ENCODE data around the gene FOXP1.

Gene FOXP1

DNA sequence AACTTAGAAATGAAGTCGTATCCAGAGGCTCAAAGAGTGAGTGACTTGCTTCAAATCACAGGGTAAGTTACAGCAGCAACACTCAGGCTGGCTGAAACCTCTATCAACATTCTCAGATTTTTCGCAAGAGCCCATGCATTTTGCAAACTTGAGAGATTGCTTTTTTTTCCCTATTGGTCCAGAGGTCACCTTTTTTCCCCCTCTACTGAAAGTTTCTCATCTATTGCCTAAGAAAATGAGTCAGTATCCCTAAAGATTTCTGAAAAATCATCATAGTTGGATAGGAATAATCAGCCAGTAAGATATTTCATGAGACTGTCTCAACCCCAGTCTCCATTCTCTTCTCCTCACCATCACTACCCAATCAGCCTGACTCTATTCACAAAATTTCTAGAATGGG lies 410.6 kb downstream of the FOXP1 start:
- DNase-seq (ENCODE audit: low read depth, low spot score): no peak
- no peak overlapping the region for H3K4me3 ChIP-seq (ENCODE audit: low read length)

DNA sequence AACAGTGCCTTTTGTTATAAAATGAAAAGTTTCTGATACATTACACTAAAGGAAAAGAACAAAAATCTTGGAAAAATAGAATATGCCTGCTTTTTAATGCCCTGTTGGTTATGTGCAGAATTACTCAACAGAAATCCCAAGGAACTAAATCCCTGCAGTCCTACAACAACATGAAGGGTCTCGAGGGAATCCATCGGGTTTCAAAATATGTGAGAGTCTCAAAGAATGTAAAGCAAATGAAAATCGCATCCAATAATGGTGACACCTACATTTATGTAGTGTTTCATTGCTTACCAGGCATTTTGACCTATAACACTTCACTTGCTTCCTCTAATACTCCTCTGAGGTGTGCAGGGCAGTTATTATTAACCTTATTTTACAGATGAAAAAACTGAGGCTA lies 411.3 kb downstream of the FOXP1 start:
- no peak for DNase-seq (ENCODE audit: low read depth, low spot score)

DNA sequence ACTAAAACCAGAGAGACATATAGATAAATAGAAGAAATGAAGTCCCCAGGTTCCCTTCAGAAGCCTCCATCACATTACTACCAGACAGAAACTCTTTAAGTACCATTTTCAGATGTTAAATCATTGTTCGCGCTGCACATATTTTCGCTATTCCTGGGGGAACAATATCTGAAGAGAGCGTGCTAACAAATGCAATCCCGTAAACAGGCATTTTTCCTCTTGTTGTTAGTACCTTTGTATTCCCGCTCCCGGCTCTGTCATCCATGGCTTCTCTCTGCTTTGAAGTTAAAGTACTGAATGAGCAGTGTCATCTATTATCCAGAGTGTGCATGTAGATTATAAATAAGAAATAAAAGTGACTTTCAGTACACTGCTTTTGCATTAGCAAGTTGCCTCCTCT lies 412.3 kb downstream of the FOXP1 start:
- no peak overlapping the region for H3K4me3 ChIP-seq (ENCODE audit: low read length)
- no peak for DNase-seq (ENCODE audit: low read depth, low spot score)

More for the DNA sequence above, 411.3 kb downstream of the FOXP1 start:
- no peak overlapping the region for H3K4me3 ChIP-seq (ENCODE audit: low read length)

DNA sequence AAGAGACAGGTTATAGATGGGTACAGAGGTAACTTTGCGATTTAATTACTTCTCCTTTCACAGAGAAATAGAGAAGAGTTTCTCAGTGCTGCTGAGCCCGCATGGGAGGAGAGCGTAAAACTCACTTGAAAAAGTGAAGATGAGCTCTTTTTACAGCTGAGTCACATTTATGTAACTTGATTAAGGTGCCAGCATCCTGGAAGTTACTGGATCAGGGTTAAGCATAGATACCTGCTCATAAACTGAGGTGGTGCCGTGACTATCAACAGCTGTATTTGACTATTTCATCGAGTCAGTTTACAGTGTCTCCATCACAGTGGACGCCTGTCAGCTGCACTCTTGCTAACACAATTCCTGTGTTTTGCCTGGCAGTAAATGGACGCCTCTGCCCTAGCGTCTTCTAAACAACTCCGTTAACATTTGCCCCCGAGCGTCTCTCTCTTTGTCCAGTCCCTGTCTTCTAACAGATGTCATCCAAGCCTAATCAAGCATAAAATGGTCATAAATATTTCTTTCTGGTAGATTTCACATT lies 414.6 kb downstream of the FOXP1 start:
- H3K4me3 ChIP-seq (ENCODE audit: low read length): no peak overlapping the region
- no peak for DNase-seq (ENCODE audit: low read depth, low spot score)

DNA sequence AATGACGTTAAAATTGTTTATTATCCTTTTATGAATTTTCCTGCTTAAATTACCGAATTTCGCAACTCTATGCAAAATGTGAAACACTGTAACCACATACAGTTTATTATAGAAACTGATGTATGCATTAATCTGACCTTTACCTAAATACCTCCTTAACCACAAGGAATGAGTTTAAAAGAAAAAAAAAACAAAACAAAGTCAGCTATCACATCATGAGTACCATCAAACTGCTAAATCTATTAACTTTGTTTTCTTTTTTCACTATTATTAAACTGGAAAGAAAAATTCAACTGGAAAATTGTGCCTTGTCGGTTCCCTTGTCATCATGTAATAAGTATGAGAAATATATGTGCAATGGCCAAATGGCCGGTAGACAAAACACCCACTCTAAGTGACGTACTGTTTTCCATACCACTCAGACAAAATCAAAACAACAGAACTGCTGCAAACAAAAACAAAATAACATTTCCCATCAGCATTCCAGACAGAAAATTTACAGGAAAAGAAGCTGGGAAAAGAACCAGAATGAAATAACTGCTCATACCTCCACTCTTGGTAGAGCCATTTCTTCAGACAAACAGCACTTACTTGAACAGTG lies 415.3 kb downstream of the FOXP1 start:
- DNase-seq (ENCODE audit: low read depth, low spot score): no peak
- no peak overlapping the region for H3K4me3 ChIP-seq (ENCODE audit: low read length)

DNA sequence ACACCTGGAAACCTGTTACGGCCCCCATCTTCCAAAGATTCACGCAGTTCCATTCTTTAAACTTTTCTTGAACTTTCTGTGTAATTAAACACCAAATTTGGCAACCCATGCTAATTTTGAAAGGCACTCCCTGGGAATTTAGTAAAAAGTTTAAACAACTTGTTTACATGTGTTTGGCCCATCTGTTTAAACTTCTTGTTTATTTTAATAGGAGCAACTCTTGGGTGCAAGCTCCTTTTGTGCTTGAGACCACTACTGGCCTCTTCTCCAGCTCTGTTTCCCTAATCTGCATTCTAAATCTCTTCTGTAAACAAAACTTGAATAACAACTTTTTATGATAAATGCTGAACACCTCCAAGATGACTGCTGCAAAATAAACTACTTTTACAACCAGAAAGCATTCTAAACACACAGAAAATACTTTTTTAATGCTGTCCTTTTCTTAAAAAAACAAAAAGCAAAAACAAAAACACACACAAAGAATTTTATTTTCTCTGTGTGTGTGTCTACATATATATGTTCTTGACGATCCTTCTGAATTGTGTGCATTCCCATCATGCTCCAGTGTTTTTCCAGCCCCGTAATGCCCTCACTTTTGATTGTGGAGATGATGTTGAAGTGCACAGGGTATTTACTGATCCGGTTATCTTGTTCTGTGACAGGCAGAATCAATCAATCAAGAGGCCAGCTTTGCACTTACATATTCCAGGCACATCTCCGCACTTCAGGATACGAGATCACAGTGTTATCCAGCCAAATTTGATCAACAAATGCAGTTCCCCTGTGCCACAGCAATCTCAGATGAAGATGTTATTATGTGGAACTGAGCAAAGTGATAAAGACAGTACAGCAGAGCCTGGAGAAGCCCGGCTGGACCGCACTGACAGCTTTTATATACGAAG lies 416.9 kb downstream of the FOXP1 start:
- DNase-seq (ENCODE audit: low read depth, low spot score): no peak

DNA sequence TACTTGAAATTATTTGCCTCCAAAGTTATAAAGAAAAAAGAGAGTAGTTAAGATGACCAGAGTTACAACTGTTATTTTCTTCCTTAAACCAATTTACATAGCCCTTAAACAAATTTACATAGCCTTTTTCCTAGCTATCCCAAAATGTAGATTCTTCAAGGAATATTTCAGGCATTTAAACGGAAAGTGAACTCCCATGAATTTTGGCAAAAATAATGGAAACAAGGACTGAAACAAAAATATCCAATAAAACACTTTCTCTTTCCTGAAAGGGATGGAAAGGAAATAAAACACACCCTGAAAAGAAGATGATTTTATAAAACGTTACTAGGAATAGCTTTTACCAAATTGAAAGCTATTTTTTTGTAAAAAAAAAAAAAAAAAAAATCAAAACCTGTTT lies 418.6 kb downstream of the FOXP1 start:
- DNase-seq (ENCODE audit: low read depth, low spot score): no peak
- no peak overlapping the region for H3K4me3 ChIP-seq (ENCODE audit: low read length)

More for the DNA sequence above, 416.9 kb downstream of the FOXP1 start:
- no peak overlapping the region for H3K4me3 ChIP-seq (ENCODE audit: low read length)

DNA sequence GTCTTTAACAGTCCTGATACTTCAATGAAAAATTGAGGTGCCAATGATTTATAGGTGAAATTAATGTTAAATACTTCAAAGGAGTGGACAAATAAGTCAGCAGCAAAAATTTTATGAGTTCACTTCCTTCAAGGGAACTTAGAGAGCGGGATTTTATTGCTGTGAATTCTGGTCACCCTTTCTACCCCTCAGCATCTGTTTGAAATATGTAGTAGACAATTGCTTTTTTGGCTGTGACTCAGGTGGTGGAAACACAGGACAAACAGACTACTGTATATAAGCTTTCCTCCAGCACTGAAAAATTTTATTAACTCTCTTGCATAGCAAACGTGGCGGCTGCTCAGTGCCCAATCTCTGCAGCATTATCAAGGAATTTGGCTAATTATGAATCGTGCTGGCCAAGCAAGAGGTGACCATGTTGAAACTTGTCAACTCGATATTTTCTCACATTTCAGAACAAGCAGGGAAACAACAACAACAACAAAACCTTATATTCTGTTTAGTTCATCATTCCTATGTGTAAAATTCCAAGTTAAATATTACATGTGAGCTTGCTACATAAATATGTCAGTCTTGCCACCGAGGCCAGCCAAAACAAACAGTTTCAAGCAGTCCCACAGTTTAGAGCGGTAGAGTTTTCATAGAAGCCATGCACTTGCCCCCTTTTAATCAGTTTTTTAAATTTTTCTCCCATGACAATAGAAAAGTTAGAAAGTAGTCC lies 420.2 kb downstream of the FOXP1 start:
- DNase-seq (ENCODE audit: low read depth, low spot score): no peak
- H3K4me3 ChIP-seq (ENCODE audit: low read length): no peak overlapping the region

DNA sequence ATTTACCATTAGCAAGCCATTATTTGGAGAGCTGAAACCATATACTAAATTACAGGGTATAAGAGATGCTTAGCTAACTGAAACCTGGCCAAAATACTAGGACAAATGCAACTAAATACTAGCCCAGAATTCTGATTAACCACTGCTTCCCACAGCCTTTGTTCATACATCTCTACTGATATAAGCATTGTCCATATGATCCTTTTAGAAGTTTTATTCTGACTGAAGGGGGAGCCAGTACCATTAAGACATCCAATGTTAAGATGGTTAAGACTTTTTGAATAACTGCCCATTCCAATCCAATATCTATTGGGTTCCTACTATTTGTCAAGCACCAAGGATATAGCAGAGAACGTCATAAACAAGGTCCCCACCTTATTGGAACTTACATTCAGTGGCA lies 421.3 kb downstream of the FOXP1 start:
- no peak overlapping the region for H3K4me3 ChIP-seq (ENCODE audit: low read length)

DNA sequence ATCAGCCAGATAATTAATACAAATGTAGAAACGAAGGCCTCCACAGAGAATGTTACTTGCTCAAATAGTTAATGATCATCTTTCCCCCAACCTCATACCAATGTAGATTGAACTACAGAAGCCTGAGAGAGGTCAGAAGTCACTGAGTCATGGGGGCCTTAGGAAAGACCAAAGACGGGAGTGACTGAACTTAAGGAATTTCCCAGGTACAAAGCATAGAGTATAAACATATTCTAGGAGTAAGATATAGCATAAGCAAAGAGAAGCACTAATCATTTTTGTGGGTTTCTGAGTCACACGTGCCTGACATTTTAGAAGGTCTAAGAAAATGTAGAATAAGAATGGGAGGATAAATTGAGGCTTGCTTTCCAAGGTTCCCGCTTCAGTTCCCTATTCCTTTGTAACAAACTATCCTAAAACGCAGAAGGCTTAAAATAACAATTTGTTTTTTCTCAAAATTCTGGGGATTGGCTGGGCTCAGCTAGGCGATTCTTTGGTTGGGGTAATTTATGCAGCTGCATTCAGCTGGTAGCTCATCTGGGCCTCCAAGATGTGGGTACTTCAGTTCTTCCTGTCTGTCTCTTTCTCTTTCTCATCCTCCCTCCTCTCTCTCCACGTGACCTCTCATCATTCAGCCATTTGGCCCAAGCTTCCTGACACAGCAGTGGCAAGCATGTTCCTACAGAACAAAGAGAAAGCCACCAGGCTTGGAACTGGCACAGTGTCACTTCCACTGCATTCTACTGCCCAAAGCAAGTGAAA lies 422.6 kb downstream of the FOXP1 start:
- DNase-seq (ENCODE audit: low read depth, low spot score): no peak
- no peak overlapping the region for H3K4me3 ChIP-seq (ENCODE audit: low read length)

More for the DNA sequence above, 421.3 kb downstream of the FOXP1 start:
- no peak for DNase-seq (ENCODE audit: low read depth, low spot score)

DNA sequence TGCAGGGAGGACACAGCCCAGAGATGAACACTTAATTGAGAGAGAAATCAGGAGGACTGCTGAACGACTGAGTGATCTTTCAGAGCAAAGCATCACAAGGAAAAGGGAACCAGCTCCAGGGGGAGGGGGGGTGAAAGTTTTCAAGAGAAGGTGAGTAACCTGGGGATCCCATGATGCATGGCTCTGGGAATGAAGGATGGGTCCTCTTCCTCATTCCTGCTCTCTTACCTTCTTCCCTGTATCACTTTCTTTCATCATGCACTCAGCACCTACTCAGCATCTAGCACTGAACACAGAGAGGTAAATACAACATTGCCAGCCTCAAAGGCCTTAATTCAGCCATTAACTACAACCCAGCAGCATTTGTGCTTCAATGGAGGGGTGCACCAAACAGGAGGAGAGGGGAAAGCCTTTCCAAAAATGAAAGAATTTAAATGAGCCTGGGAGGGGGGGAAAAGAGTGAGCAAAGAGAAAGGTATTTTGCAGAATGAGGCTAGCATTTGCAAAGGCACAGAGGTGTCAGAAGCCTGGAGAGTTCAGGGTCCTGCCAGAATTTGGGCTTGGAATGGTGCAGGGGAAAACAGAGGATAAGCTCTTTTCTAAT lies 427.4 kb downstream of the FOXP1 start:
- H3K4me3 ChIP-seq (ENCODE audit: low read length): no peak overlapping the region
- no peak for DNase-seq (ENCODE audit: low read depth, low spot score)

DNA sequence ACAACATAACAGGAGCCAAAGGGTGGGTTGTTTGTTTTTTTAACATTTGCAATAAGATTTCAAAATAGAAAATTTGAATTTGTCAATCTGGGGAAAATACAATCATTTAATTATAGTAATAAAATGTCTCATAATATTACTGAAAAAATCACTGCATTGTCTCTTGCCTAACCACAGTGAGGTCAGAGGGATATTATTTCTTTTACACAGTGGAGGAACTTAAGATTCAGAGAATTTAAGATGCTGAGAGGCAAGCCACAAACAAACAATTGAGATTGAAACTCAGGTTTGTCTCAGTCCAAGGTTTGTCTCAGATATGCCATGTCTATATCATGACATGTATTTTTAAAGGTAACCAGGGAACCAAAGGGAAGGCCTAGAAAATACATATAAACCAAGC lies 428.7 kb downstream of the FOXP1 start:
- H3K4me3 ChIP-seq (ENCODE audit: low read length): no peak overlapping the region
- DNase-seq (ENCODE audit: low read depth, low spot score): no peak

DNA sequence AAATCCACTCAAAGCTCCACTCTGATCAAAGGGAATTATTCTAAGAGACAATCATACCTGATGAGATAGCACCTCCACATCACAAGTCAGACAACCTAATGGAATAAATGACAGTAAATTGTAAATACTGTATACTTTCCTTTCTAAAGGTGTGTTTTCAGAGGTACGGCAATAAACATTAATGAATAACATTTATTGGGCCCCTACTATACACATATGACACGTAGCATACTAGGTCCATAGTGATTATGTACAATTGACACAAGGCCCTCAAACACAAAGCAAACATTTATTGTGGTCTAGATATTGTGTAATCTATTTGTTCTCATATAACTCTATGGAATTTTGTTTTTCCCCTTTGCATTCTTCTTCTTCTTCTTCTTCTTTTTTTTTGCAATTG lies 429.8 kb downstream of the FOXP1 start:
- H3K4me3 ChIP-seq (ENCODE audit: low read length): no peak overlapping the region
- DNase-seq (ENCODE audit: low read depth, low spot score): no peak

DNA sequence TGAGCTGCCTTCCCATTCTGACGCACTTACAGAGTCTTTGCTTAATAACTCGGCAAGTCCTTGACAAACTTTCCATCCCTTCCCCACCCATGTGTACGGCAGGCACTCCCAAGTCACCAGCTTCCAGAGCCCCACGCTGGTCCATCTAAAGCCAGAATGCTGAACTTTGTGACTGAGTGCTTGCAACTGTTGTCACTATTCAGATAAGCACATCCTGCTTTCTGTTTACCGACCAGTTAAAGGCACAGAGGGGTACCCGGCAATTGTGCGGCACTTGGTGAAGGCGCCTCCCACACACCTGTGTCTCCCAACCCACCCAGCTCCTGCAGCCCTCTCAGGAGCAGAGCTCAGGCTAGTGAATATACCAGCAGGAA lies 430.6 kb downstream of the FOXP1 start:
- DNase-seq (ENCODE audit: low read depth, low spot score): no peak
- H3K4me3 ChIP-seq (ENCODE audit: low read length): no peak overlapping the region

DNA sequence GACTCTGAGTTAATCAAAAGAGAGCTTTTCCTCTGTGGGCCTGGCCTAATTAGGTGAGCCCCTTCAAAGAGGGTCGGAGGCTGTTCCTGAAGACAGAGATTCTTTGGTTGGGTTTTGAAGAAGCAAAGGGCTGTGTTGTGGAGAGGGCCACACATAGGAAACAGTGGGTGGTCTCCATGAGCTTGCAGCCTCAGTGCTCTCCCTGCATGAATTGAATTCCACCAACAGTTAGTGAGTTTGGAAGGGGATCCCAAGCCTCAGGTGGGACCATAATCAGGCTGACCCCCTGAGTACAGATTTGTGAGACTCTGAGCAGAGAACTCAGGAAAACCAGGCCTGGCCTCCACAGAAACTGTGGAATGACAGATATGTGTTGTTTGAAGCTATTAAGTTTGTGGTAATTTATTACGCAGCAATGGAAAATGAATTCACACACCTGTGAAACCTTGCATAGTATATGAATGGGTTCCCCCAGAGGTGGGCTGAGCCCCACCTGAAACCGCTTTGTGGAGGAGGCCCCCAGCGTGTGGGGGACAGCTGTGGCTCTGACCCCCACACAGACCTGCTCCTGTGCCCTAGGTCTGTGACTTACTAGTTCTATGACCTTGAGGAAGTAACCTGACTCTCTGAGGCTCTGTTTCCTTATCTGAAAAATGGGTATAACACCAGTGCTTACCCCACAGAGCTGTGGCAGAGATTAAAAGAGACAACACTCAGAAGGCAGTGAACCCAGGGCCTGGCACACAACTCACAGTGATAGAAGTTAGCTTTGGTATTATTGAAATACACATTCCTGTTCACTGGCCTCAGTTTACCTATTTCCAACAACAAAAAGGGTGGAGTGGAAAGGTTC lies 431.3 kb downstream of the FOXP1 start:
- no peak for DNase-seq (ENCODE audit: low read depth, low spot score)
- H3K4me3 ChIP-seq (ENCODE audit: low read length): no peak overlapping the region

DNA sequence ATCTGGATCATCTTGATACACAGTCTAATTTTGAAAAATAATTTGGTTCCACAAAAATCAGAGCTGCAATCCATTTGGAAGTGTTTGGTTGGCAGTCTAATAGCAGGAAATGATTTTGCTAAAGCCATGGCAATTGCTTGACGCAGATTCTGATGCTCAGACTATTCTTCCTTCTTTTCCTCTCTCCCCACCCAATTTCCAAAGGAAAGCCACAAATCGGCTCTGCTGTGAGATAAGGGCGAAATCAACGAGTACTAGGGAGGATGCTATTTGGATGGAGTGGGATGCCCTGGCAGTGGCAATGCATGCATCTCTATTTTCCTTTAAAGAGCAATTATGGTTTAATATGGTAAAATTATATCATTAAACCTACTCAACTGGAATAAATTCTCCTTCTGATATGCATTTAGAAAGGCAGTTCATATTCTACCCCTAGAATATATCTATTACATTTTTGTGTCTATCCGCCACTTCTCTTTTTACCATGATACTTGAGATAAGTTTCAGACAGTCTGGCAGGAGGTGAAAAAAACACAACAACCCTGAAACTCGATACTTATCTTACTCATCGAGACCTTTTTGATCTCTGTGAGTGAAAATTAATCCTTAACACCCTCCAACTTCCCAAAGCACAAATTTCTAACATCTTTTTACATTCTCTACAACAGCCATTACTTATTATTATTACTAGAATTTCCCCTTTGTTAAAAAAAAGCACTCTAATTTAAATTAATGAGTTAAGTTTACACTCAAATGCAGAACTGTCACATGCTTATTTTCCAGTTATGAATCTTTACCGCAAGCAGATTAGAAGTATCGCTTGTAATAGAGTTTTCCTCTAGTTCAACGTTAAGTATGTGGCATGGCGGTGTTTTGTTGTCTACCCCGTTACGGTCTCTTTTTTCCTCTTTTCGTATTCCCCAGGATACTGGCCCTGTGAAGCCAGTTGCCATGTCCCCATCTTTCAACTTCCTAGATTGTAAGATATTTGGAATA lies 433.3 kb downstream of the FOXP1 start:
- DNase-seq (ENCODE audit: low read depth, low spot score): no peak
- H3K4me3 ChIP-seq (ENCODE audit: low read length): no peak overlapping the region

All from Jurkat, Clone E6-1 (cell line).